ENCODE results near the gene CDKN2D. TPM values are rescaled to one million over a fixed set of nuclear protein-coding genes. Genes with fewer than 3 reads are reported as not detected.

Gene CDKN2D
- total RNA-seq, 1 experiment from 2014 or later = 17.1 TPM

- TSS peak; percentile 6 for BruUV-seq (replicated peaks)
Measured at GRCh38 chr19:10562609-10563008, 6.2 kb downstream of the CDKN2D start.

GRCh38 chr19:10560154-10560553, 8.6 kb downstream of the CDKN2D start:
- no peak overlapping the region for H3K4me3 ChIP-seq (ENCODE audit: low read length)
- H3K9ac ChIP-seq (ENCODE audit: low read length) = no peak overlapping the region
- H3K4me2 ChIP-seq (ENCODE audit: low read length) = no peak overlapping the region
- H3K9me3 ChIP-seq (ENCODE audit: low read length) = no peaks in the 10 kb centered on the region
- H4K20me1 ChIP-seq (ENCODE audit: low read length) = no peaks in the 10 kb centered on the region
- no peaks in the 10 kb centered on the region for H3F3A ChIP-seq (ENCODE audit: low read length, unreplicated experiment)
- DNase-seq = no peak
- peaks cover 31% of the 10 kb centered on the region for H3K36me3 ChIP-seq (ENCODE audit: low read depth, low read length)
- intact Hi-C loops (cut with micrococcal nuclease) = no loop called here
- H3K79me2 ChIP-seq (ENCODE audit: low read length) = peaks cover 11% of the 10 kb centered on the region
- H3K4me1 ChIP-seq (ENCODE audit: insufficient read depth, low read length) = peaks cover 7% of the 10 kb centered on the region
- no peaks in the 10 kb centered on the region for H3K27me3 ChIP-seq (ENCODE audit: low read length)
- no TSS peak for BruUV-seq (replicated peaks)
- TF ChIP-seq EZH2phosphoT487 (IDR thresholded peaks at IDR 0.05; ENCODE audit: borderline replicate concordance, low read length) (no peak), EZH2 (IDR thresholded peaks at IDR 0.05; ENCODE audit: low read length, unreplicated experiment) (no peak), CTCF (conservative IDR thresholded peaks at IDR 0.05; ENCODE audit: low read depth, low read length) (no peak)
- POLR2A ChIA-PET (ENCODE audit: unreplicated experiment) = no interaction called here
- no peak overlapping the region for H2AFZ ChIP-seq (ENCODE audit: low read length)
- H3K9me2 ChIP-seq (replicated peaks; ENCODE audit: low read length) = no peaks in the 10 kb centered on the region
- ATAC-seq = no peak
- CTCF ChIA-PET = no interaction called here
- no peak overlapping the region for H3K27ac ChIP-seq (ENCODE audit: low read length)

More at GRCh38 chr19:10562609-10563008, 6.2 kb downstream of the CDKN2D start:
- TF ChIP-seq EZH2 (IDR thresholded peaks at IDR 0.05; ENCODE audit: low read length, unreplicated experiment) = no peak
- TF ChIP-seq EZH2phosphoT487 (IDR thresholded peaks at IDR 0.05; ENCODE audit: borderline replicate concordance, low read length) = no peak
- TF ChIP-seq CTCF (conservative IDR thresholded peaks at IDR 0.05; ENCODE audit: low read depth, low read length) = no peak
- no peak overlapping the region for H3K27ac ChIP-seq (ENCODE audit: low read length)
- ATAC-seq (no peak), DNase-seq (no peak)
- H3F3A ChIP-seq (ENCODE audit: low read length, unreplicated experiment) = no peaks in the 10 kb centered on the region
- H3K9me2 ChIP-seq (replicated peaks; ENCODE audit: low read length) = no peaks in the 10 kb centered on the region
- peaks cover 22% of the 10 kb centered on the region for H3K79me2 ChIP-seq (ENCODE audit: low read length)
- H3K27me3 ChIP-seq (ENCODE audit: low read length) = no peaks in the 10 kb centered on the region
- H3K9ac ChIP-seq (ENCODE audit: low read length) = no peak overlapping the region
- peaks cover 27% of the 10 kb centered on the region for H3K36me3 ChIP-seq (ENCODE audit: low read depth, low read length)
- H4K20me1 ChIP-seq (ENCODE audit: low read length) = no peaks in the 10 kb centered on the region
- intact Hi-C loops (cut with micrococcal nuclease) = no loop called here
- H3K4me2 ChIP-seq (ENCODE audit: low read length) = no peak overlapping the region
- H3K9me3 ChIP-seq (ENCODE audit: low read length) = no peaks in the 10 kb centered on the region
- no peak overlapping the region for H3K4me3 ChIP-seq (ENCODE audit: low read length)
- ChIA-PET POLR2A (ENCODE audit: unreplicated experiment) (no interaction called here), CTCF (no interaction called here)
- peaks cover 17% of the 10 kb centered on the region for H3K4me1 ChIP-seq (ENCODE audit: insufficient read depth, low read length)
- no peak overlapping the region for H2AFZ ChIP-seq (ENCODE audit: low read length)

GRCh38 chr19:10557603-10558197, 11.1 kb downstream of the CDKN2D start:
- Histone ChIP-seq H3K79me2 (ENCODE audit: low read length) (no peaks in the 10 kb centered on the region), H3K27me3 (ENCODE audit: low read length) (no peaks in the 10 kb centered on the region), H3K27ac (ENCODE audit: low read length) (no peak overlapping the region), H3K36me3 (ENCODE audit: low read depth, low read length) (peaks cover 47% of the 10 kb centered on the region), H3F3A (ENCODE audit: low read length, unreplicated experiment) (no peaks in the 10 kb centered on the region), H3K4me1 (ENCODE audit: insufficient read depth, low read length) (no peaks in the 10 kb centered on the region), H3K4me3 (ENCODE audit: low read length) (no peak overlapping the region), H3K9ac (ENCODE audit: low read length) (no peak overlapping the region), H3K9me2 (replicated peaks; ENCODE audit: low read length) (no peaks in the 10 kb centered on the region), H2AFZ (ENCODE audit: low read length) (no peak overlapping the region), H3K4me2 (ENCODE audit: low read length) (no peak overlapping the region), H3K9me3 (ENCODE audit: low read length) (no peaks in the 10 kb centered on the region), H4K20me1 (ENCODE audit: low read length) (no peaks in the 10 kb centered on the region)
- no TSS peak for BruUV-seq (replicated peaks)
- ChIA-PET CTCF (no interaction called here), POLR2A (ENCODE audit: unreplicated experiment) (no interaction called here)
- intact Hi-C loops (cut with micrococcal nuclease) = no loop called here
- TF ChIP-seq EZH2phosphoT487 (IDR thresholded peaks at IDR 0.05; ENCODE audit: borderline replicate concordance, low read length) = no peak
- TF ChIP-seq CTCF (conservative IDR thresholded peaks at IDR 0.05; ENCODE audit: low read depth, low read length) = no peak
- TF ChIP-seq EZH2 (IDR thresholded peaks at IDR 0.05; ENCODE audit: low read length, unreplicated experiment) = no peak
- no peak for DNase-seq
- ATAC-seq = no peak
